CD4-positive, alpha-beta T cell (primary cell): Measurements from ENCODE around the gene KANSL1. TPM values are rescaled to one million over a fixed set of nuclear protein-coding genes. Genes with fewer than 3 reads are reported as not detected.

Source experiments
- ATAC-seq: fragments of 200-7000 bp; cut with Tn5 transposase; one replicate; pipeline ENCODE4 v1.10.0; 2022; ENCODE audit warnings: mild to moderate bottlenecking; ENCODE audit not compliant: poor library complexity
- CTCF ChIA-PET: fragments of 350-600 bp; sonication (Branson Sonifier 250); formaldehyde crosslinking; loops from one replicate; lab custom pipeline; 2021; ENCODE audit warnings: antibody characterized with exemption, inconsistent platforms; lab: Charles Lee
- POLR2A ChIA-PET: fragments of 350-600 bp; sonication (Branson Sonifier 250); formaldehyde crosslinking; loops from one replicate; lab custom pipeline; 2021; ENCODE audit warnings: antibody characterized with exemption, inconsistent platforms; lab: Charles Lee
- DNase-seq, 14 experiments: peaks; one replicate each; pipeline ENCODE4 v3.0.0-alpha.2; 2013 to 2020; ENCODE audit warnings: mixed read lengths in 2 of 14
- H3K27ac ChIP-seq, 2 donors: one replicate each; pipeline versions ENCODE4 v1.5.1 to v1.7.0; 2013; ENCODE audit warnings: low read length in 2 of 2, low read depth in 1 of 2, mild to moderate bottlenecking in 1 of 2
- H3K27me3 ChIP-seq, 2 experiments: 1 replicate in 1 of 2; 2 replicates in 1 of 2; pipeline versions ENCODE4 v1.6.1 to v1.7.0; 2013; ENCODE audit warnings: low read length in 2 of 2, control low read depth in 1 of 2, mild to moderate bottlenecking in 1 of 2, moderate library complexity in 1 of 2; ENCODE audit not compliant: insufficient read depth in 2 of 2, control insufficient read depth in 1 of 2
- H3K36me3 ChIP-seq: one replicate; pipeline ENCODE4 v1.6.1; 2013; ENCODE audit warnings: low read length, control low read depth; ENCODE audit not compliant: insufficient read depth
- H3K4me1 ChIP-seq: one replicate; pipeline ENCODE4 v1.6.1; 2013; ENCODE audit warnings: low read length, control low read depth; ENCODE audit not compliant: insufficient read depth
- H3K4me3 ChIP-seq: one replicate; pipeline ENCODE4 v1.5.1; 2013; ENCODE audit warnings: mild to moderate bottlenecking, low read length, moderate library complexity
- H3K9me3 ChIP-seq, 2 experiments: 1 replicate in 1 of 2; 2 replicates in 1 of 2; pipeline versions ENCODE4 v1.6.1 to v1.7.0; 2013; ENCODE audit warnings: low read length in 2 of 2, mild to moderate bottlenecking in 2 of 2, control low read depth in 1 of 2, moderate library complexity in 1 of 2; ENCODE audit not compliant: control insufficient read depth in 1 of 2, insufficient read depth in 1 of 2
- H3K27ac Mint-ChIP-seq: one replicate; pipeline ENCODE4 v1.8.0; 2020; ENCODE audit warnings: mixed read lengths
- H3K27me3 Mint-ChIP-seq: one replicate; pipeline ENCODE4 v1.8.0; 2021; ENCODE audit warnings: mixed read lengths
- H3K36me3 Mint-ChIP-seq: one replicate; pipeline ENCODE4 v1.8.0; 2021; ENCODE audit warnings: low read depth, mixed read lengths
- H3K4me1 Mint-ChIP-seq: one replicate; pipeline ENCODE4 v1.8.0; 2021; ENCODE audit warnings: low read depth, mixed read lengths
- H3K4me3 Mint-ChIP-seq: one replicate; pipeline ENCODE4 v1.8.0; 2020; ENCODE audit warnings: mild to moderate bottlenecking, mixed read lengths
- H3K9me3 Mint-ChIP-seq: one replicate; pipeline ENCODE4 v1.8.0; 2020; ENCODE audit warnings: mixed read lengths
- CTCF ChIP-seq: fragments of 200-600 bp; IDR thresholded peaks from one replicate; pipeline ENCODE4 v1.8.0; 2022; ENCODE audit warnings: antibody characterized with exemption, mild to moderate bottlenecking
- intact Hi-C, 2 experiments: fragments of 100-400 bp; cut with DNase I in 1 of 2; cut with micrococcal nuclease in 1 of 2; formaldehyde crosslinking; loops; one replicate each; pipeline versions ENCODE4 v1.15.1 to v1.9.0; 2023 to 2025; cut with DNase I, micrococcal nuclease
- total RNA-seq, 174 experiments: library from RNA in 2 of 174; stranded (reverse) in 2 of 174; gene quantifications; one replicate each; pipeline ENCODE4 v1.2.3 and lab custom pipeline; 2021 to 2026

KANSL1 gene
- total RNA-seq, 2 experiments from 2014 or later: 122 to 125 TPM

DNA sequence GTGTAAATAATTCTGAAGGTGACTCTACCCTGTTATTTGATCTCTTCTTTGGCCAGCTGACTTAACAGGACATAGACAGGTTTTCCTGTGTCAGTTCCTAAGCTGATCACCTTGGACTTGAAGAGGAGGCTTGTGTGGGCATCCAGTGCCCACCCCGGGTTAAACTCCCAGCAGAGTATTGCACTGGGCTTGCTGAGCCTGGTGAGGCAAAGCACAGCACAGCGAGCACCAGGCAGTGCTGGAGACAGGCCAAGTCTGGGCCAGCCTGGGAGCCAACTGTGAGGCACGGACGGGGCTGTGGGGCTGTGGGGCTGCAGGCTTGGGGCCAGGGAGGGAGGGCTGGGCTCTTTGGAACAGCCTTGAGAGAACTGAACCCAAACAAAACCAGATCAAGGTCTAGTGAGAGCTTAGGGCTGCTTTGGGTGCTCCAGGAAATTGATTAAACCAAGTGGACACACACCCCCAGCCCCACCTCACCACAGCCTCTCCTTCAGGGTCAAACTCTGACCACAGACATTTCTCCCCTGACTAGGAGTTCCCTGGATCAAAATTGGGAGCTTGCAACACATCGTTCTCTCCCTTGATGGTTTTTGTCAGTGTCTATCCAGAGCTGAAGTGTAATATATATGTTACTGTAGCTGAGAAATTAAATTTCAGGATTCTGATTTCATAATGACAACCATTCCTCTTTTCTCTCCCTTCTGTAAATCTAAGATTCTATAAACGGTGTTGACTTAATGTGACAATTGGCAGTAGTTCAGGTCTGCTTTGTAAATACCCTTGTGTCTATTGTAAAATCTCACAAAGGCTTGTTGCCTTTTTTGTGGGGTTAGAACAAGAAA, 189.1 kb downstream of the KANSL1 start:
- no peak overlapping the region for H3K27ac ChIP-seq
- no peak overlapping the region for H3K27ac Mint-ChIP-seq
- peaks cover 5% of the 10 kb centered on the region for H3K27me3 Mint-ChIP-seq
- no peaks in the 10 kb centered on the region for H3K36me3 ChIP-seq
- no peaks in the 10 kb centered on the region for H3K36me3 Mint-ChIP-seq
- ChIA-PET POLR2A (interaction anchor here (0.7 kb wide), 1 partner anchor 209 kb away, joined by 3 read pairs; no protein-coding TSS in a partner anchor), CTCF (interaction anchor here (1.3 kb wide), 1 partner anchor 14 kb away, joined by 3 read pairs; no protein-coding TSS in a partner anchor)
- no peaks in the 10 kb centered on the region for H3K9me3 Mint-ChIP-seq
- ATAC-seq (no peak), DNase-seq (no peak)
- peaks cover 7% of the 10 kb centered on the region for H3K4me1 ChIP-seq
- intact Hi-C loops: loop anchor here (2.0 to 10.0 kb wide), 3 partner anchors 41 to 281 kb away; partner anchors contain the start of gene KANSL1 (in 1 of the 2)
- no peaks in the 10 kb centered on the region for H3K4me1 Mint-ChIP-seq
- H3K4me3 Mint-ChIP-seq: no peak overlapping the region
- no peak overlapping the region for H3K4me3 ChIP-seq
- TF ChIP-seq CTCF: no peak
- no peaks in the 10 kb centered on the region for H3K9me3 ChIP-seq
- no peaks in the 10 kb centered on the region for H3K27me3 ChIP-seq

GRCh38 chr17:46002973-46003316, 190.3 kb downstream of the KANSL1 start:
- TF ChIP-seq CTCF: no peak
- no peak overlapping the region for H3K27ac ChIP-seq
- H3K4me3 ChIP-seq: no peak overlapping the region
- Mint-ChIP-seq H3K4me1 (no peaks in the 10 kb centered on the region), H3K4me3 (no peak overlapping the region), H3K9me3 (no peaks in the 10 kb centered on the region), H3K27ac (no peak overlapping the region), H3K36me3 (no peaks in the 10 kb centered on the region), H3K27me3 (peaks cover 5% of the 10 kb centered on the region)
- no peaks in the 10 kb centered on the region for H3K36me3 ChIP-seq
- H3K9me3 ChIP-seq: no peaks in the 10 kb centered on the region
- ChIA-PET CTCF (interaction anchor here (1.2 kb wide), 1 partner anchor 210 kb away, joined by 4 read pairs; no protein-coding TSS in a partner anchor), POLR2A (no interaction called here)
- DNase-seq (no peak), ATAC-seq (no peak)
- peaks cover 7% of the 10 kb centered on the region for H3K4me1 ChIP-seq
- intact Hi-C loops: loop anchor here (1.0 to 10.0 kb wide), 6 partner anchors 41 to 282 kb away; partner anchors contain the start of gene KANSL1 (in 1 of the 2)
- no peaks in the 10 kb centered on the region for H3K27me3 ChIP-seq

DNA sequence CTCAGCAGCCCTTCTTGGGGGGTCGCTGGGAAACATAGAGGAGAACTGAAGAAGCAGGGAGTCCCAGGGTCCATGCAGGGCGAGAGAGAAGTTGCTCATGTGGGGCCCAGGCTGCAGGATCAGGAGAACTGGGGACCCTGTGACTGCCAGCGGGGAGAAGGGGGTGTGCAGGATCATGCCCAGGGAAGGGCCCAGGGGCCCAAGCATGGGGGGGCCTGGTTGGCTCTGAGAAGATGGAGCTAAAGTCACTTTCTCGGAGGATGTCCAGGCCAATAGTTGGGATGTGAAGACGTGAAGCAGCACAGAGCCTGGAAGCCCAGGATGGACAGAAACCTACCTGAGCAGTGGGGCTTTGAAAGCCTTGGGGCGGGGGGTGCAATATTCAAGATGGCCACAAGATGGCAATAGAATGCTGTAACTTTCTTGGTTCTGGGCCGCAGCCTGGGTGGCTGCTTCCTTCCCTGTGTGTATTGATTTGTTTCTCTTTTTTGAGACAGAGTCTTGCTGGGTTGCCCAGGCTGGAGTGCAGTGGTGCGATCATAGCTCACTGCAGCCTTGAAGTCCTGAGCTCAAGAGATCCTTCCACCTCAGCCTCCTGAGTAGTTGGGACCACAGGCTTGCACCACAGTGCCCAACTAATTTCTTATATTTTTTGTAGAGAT, 190.8 kb downstream of the KANSL1 start:
- H3K27ac Mint-ChIP-seq: no peak overlapping the region
- Histone ChIP-seq H3K4me3 (no peak overlapping the region), H3K27ac (no peak overlapping the region), H3K36me3 (no peaks in the 10 kb centered on the region), H3K4me1 (peaks cover 7% of the 10 kb centered on the region), H3K27me3 (no peaks in the 10 kb centered on the region), H3K9me3 (no peaks in the 10 kb centered on the region)
- ChIA-PET POLR2A (interaction anchor here (0.6 kb wide), 1 partner anchor 196 kb away, joined by 4 read pairs; no protein-coding TSS in a partner anchor), CTCF (interaction anchor here (0.8 to 1.2 kb wide), 3 partner anchors 191 to 210 kb away, joined by 3 to 4 read pairs (median 4); partner anchors contain the start of gene KANSL1)
- H3K9me3 Mint-ChIP-seq: no peaks in the 10 kb centered on the region
- H3K36me3 Mint-ChIP-seq: no peaks in the 10 kb centered on the region
- intact Hi-C loops: loop anchor here (1.0 to 10.0 kb wide), 6 partner anchors 42 to 282 kb away; partner anchors contain the start of gene KANSL1 (in 1 of the 2)
- H3K4me1 Mint-ChIP-seq: no peaks in the 10 kb centered on the region
- peak; percentile 96 for ATAC-seq
- peaks cover 5% of the 10 kb centered on the region for H3K27me3 Mint-ChIP-seq
- DNase-seq: peak; percentile 53 to 84 (median 72)
- H3K4me3 Mint-ChIP-seq: no peak overlapping the region
- TF ChIP-seq CTCF: peak; percentile 84
